ENCODE measurements around the gene AQP7. TPM values are rescaled to one million over a fixed set of nuclear protein-coding genes. Genes with fewer than 3 reads are reported as not detected.

AQP7 gene
- total and polyA plus RNA-seq, 4 donors: 4.8 to 22.3 (median 14.5) TPM

DNA sequence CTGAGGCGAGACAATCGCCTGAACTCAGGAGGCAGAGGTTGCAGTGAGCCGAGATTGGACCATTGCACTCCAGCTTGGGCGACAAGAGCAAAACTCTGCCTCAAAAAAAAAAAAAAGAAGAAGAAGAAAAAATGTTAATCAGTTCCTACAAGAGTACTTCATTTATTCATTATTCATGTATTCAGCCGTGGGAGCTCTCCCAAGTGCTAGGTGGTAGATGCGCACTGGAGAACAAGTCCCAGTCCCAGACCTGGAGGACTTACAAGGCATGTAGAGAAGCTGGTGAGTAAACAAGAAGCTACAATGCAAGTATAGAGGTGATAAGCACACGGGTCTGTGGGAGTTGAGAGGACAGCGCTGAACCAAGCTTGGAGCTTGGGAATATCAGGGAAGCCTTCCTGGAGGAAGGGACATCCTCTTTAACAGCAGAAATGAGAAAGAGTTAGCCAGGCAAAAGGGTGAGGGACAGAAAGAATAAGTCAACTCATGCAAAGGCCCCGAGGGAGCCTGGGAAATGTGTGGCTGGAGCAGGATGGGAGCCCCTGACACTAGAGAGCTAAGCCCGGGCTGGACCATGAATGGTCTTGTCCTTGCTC lies 17.4 kb upstream of the AQP7 start (continued):
- TF ChIP-seq, protein P1, sequence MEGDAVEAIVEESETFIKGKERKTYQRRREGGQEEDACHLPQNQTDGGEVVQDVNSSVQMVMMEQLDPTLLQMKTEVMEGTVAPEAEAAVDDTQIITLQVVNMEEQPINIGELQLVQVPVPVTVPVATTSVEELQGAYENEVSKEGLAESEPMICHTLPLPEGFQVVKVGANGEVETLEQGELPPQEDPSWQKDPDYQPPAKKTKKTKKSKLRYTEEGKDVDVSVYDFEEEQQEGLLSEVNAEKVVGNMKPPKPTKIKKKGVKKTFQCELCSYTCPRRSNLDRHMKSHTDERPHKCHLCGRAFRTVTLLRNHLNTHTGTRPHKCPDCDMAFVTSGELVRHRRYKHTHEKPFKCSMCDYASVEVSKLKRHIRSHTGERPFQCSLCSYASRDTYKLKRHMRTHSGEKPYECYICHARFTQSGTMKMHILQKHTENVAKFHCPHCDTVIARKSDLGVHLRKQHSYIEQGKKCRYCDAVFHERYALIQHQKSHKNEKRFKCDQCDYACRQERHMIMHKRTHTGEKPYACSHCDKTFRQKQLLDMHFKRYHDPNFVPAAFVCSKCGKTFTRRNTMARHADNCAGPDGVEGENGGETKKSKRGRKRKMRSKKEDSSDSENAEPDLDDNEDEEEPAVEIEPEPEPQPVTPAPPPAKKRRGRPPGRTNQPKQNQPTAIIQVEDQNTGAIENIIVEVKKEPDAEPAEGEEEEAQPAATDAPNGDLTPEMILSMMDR (IDR thresholded peaks at IDR 0.05; ENCODE audit: low read depth, low read length, missing input control): no peak
- TF ChIP-seq, protein P2, sequence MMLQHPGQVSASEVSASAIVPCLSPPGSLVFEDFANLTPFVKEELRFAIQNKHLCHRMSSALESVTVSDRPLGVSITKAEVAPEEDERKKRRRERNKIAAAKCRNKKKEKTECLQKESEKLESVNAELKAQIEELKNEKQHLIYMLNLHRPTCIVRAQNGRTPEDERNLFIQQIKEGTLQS (IDR thresholded peaks at IDR 0.05): no peak
- TF ChIP-seq, protein P3, sequence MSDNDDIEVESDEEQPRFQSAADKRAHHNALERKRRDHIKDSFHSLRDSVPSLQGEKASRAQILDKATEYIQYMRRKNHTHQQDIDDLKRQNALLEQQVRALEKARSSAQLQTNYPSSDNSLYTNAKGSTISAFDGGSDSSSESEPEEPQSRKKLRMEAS (IDR thresholded peaks at IDR 0.05): no peak

DNA sequence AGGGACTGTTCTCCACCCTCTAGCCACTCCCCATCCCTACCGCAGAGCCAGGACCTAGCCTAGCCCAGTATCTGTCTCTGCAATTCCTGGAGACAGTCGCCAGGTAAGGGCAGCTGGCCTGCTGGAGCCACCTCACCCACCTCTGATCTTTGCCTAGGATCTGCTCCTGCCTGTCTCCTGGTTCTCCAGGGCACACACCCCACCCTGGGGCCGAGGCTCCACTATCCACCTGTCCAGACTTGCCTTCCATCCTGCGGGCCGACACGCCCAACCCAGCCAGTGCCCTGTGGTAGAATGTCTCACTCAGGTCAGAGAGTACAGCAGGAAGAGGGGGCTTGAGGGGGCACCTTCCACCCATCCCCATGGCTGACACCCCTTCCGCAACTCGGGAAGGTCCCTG lies 15.7 kb upstream of the AQP7 start:
- Histone ChIP-seq H3K4me3 (ENCODE audit: low read depth in 1 of 3, low read length in 3 of 3) (no peak overlapping the region), H3K4me1 (ENCODE audit: control insufficient read depth in 4 of 4, insufficient read depth in 4 of 4, low read length in 3 of 4) (peaks cover 6 to 24% (median 16%) of the 10 kb centered on the region in 4 donors), H3K9ac (ENCODE audit: low read depth in 1 of 2, low read length in 2 of 2) (no peak overlapping the region), H3K27me3 (ENCODE audit: control insufficient read depth in 4 of 4, insufficient read depth in 4 of 4, low read length in 3 of 4) (no peaks in the 10 kb centered on the region), H3K36me3 (ENCODE audit: control insufficient read depth in 4 of 4, insufficient read depth in 3 of 4, low read depth in 1 of 4, low read length in 3 of 4) (no peaks in the 10 kb centered on the region), H3K9me3 (ENCODE audit: control insufficient read depth in 4 of 4, low read length in 3 of 4) (no peaks in the 10 kb centered on the region), H3K27ac (ENCODE audit: low read depth in 1 of 2, low read length in 2 of 2) (no peak overlapping the region)
- WGBS: 93% methylated on average over 8 of the region's 8 CpGs
- TF ChIP-seq, protein P4, sequence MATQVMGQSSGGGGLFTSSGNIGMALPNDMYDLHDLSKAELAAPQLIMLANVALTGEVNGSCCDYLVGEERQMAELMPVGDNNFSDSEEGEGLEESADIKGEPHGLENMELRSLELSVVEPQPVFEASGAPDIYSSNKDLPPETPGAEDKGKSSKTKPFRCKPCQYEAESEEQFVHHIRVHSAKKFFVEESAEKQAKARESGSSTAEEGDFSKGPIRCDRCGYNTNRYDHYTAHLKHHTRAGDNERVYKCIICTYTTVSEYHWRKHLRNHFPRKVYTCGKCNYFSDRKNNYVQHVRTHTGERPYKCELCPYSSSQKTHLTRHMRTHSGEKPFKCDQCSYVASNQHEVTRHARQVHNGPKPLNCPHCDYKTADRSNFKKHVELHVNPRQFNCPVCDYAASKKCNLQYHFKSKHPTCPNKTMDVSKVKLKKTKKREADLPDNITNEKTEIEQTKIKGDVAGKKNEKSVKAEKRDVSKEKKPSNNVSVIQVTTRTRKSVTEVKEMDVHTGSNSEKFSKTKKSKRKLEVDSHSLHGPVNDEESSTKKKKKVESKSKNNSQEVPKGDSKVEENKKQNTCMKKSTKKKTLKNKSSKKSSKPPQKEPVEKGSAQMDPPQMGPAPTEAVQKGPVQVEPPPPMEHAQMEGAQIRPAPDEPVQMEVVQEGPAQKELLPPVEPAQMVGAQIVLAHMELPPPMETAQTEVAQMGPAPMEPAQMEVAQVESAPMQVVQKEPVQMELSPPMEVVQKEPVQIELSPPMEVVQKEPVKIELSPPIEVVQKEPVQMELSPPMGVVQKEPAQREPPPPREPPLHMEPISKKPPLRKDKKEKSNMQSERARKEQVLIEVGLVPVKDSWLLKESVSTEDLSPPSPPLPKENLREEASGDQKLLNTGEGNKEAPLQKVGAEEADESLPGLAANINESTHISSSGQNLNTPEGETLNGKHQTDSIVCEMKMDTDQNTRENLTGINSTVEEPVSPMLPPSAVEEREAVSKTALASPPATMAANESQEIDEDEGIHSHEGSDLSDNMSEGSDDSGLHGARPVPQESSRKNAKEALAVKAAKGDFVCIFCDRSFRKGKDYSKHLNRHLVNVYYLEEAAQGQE (IDR thresholded peaks at IDR 0.05): no peak
- no peak for TF ChIP-seq HNF4A (conservative IDR thresholded peaks at IDR 0.05)
- DNase-seq (ENCODE audit: low spot score): no peak

DNA sequence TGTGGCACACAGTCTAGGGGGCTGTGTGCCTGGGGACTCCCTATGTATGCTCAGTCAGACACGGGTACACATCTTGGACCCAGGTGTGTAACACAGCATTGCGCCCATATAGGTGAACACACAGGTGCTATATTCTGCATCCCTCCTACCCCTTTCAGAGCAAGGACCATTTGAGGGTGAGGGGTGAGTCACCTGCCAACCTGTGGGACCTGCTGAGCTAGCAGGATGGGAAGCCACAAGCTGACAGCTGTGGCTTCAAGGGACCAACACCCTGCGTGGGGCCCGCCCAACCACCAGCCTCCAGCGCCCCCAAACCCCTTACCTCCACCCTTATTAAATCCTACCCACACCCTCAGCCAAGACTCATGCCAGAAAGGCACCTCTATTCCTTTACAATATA lies 14.6 kb upstream of the AQP7 start:
- no peaks in the 10 kb centered on the region for H3K36me3 ChIP-seq (ENCODE audit: control insufficient read depth in 4 of 4, insufficient read depth in 3 of 4, low read depth in 1 of 4, low read length in 3 of 4)
- no peak for DNase-seq (ENCODE audit: low spot score)
- H3K4me1 ChIP-seq (ENCODE audit: control insufficient read depth in 4 of 4, insufficient read depth in 4 of 4, low read length in 3 of 4): peaks cover 6 to 24% (median 16%) of the 10 kb centered on the region in 4 donors
- H3K9me3 ChIP-seq (ENCODE audit: control insufficient read depth in 4 of 4, low read length in 3 of 4): no peaks in the 10 kb centered on the region
- no peaks in the 10 kb centered on the region for H3K27me3 ChIP-seq (ENCODE audit: control insufficient read depth in 4 of 4, insufficient read depth in 4 of 4, low read length in 3 of 4)
- no peak overlapping the region for H3K4me3 ChIP-seq (ENCODE audit: low read depth in 1 of 3, low read length in 3 of 3)
- no peak overlapping the region for H3K9ac ChIP-seq (ENCODE audit: low read depth in 1 of 2, low read length in 2 of 2)
- H3K27ac ChIP-seq (ENCODE audit: low read depth in 1 of 2, low read length in 2 of 2): no peak overlapping the region
- WGBS: 74% methylated on average over 5 of the region's 5 CpGs
- TF ChIP-seq, protein P5, sequence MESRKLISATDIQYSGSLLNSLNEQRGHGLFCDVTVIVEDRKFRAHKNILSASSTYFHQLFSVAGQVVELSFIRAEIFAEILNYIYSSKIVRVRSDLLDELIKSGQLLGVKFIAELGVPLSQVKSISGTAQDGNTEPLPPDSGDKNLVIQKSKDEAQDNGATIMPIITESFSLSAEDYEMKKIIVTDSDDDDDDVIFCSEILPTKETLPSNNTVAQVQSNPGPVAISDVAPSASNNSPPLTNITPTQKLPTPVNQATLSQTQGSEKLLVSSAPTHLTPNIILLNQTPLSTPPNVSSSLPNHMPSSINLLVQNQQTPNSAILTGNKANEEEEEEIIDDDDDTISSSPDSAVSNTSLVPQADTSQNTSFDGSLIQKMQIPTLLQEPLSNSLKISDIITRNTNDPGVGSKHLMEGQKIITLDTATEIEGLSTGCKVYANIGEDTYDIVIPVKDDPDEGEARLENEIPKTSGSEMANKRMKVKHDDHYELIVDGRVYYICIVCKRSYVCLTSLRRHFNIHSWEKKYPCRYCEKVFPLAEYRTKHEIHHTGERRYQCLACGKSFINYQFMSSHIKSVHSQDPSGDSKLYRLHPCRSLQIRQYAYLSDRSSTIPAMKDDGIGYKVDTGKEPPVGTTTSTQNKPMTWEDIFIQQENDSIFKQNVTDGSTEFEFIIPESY (IDR thresholded peaks at IDR 0.05): no peak
- TF ChIP-seq NR2F2 (IDR thresholded peaks at IDR 0.05) (no peak), EGR1 (IDR thresholded peaks at IDR 0.05; ENCODE audit: low read depth in 2 of 2) (no peak), HNF4A (conservative IDR thresholded peaks at IDR 0.05) (no peak), FOXA1 (IDR thresholded peaks at IDR 0.05) (no peak), HNF4G (IDR thresholded peaks at IDR 0.05) (no peak), YY1 (IDR thresholded peaks at IDR 0.05) (no peak), JUND (IDR thresholded peaks at IDR 0.05) (no peak), GABPA (IDR thresholded peaks at IDR 0.05 in 1 of 2, conservative IDR thresholded peaks at IDR 0.05 in 1 of 2) (no peak), FOXA2 (IDR thresholded peaks at IDR 0.05) (no peak), RXRA (IDR thresholded peaks at IDR 0.05) (no peak)
- TF ChIP-seq, protein P3 (IDR thresholded peaks at IDR 0.05): no peak
- TF ChIP-seq, protein P4 (IDR thresholded peaks at IDR 0.05): no peak
- TF ChIP-seq, protein P1 (IDR thresholded peaks at IDR 0.05; ENCODE audit: low read depth, low read length, missing input control): no peak

All from liver (tissue), 9 donors.